Middle frontal gyrus (tissue), 1 donor: Measurements from ENCODE around the gene UBE2E2.

Source experiments
- DNase-seq: peaks from one replicate; pipeline ENCODE4 v3.0.0-alpha.2; 2015; ENCODE audit warnings: low spot score; ENCODE audit errors: extremely low spot score

The UBE2E2 gene

GRCh38 chr3:23475446-23475845 lies 272.3 kb downstream of the UBE2E2 start:
- no peak for DNase-seq

GRCh38 chr3:23479026-23479425 lies 275.9 kb downstream of the UBE2E2 start:
- no peak for DNase-seq

- no peak for DNase-seq
These were observed 276.6 kb downstream of the UBE2E2 start for GRCh38 chr3:23479615-23480328.

GRCh38 chr3:23480329-23480714 lies 277.2 kb downstream of the UBE2E2 start:
- peak; percentile 37 for DNase-seq

- DNase-seq, result no peak
These were observed 278.0 kb downstream of the UBE2E2 start for GRCh38 chr3:23481011-23481615.

GRCh38 chr3:23481616-23482278 lies 278.6 kb downstream of the UBE2E2 start:
- DNase-seq, result no peak

GRCh38 chr3:23484386-23484785 lies 281.3 kb downstream of the UBE2E2 start:
- DNase-seq, result no peak

GRCh38 chr3:23485922-23486321 lies 282.8 kb downstream of the UBE2E2 start:
- DNase-seq, result no peak

GRCh38 chr3:23487015-23487414 lies 283.9 kb downstream of the UBE2E2 start:
- DNase-seq, result no peak

- no peak for DNase-seq
These were observed 285.5 kb downstream of the UBE2E2 start for GRCh38 chr3:23488618-23489017.

- no peak for DNase-seq
These were observed 286.4 kb downstream of the UBE2E2 start for GRCh38 chr3:23489300-23490158.

GRCh38 chr3:23490459-23490858 lies 287.3 kb downstream of the UBE2E2 start:
- no peak for DNase-seq

GRCh38 chr3:23492057-23492456 lies 288.9 kb downstream of the UBE2E2 start:
- no peak for DNase-seq

GRCh38 chr3:23493889-23494288 lies 290.8 kb downstream of the UBE2E2 start:
- DNase-seq, result no peak

- no peak for DNase-seq
These were observed 291.8 kb downstream of the UBE2E2 start for GRCh38 chr3:23494967-23495366.

- no peak for DNase-seq
These were observed 292.4 kb downstream of the UBE2E2 start for GRCh38 chr3:23495507-23495906.

GRCh38 chr3:23496165-23496564 lies 293.0 kb downstream of the UBE2E2 start:
- no peak for DNase-seq

- DNase-seq, result no peak
These were observed 294.0 kb downstream of the UBE2E2 start for GRCh38 chr3:23497156-23497555.

- DNase-seq, result no peak
These were observed 298.2 kb downstream of the UBE2E2 start for GRCh38 chr3:23501201-23501802.

GRCh38 chr3:23508464-23508863 lies 305.3 kb downstream of the UBE2E2 start:
- no peak for DNase-seq

GRCh38 chr3:23518441-23518840 lies 315.3 kb downstream of the UBE2E2 start:
- no peak for DNase-seq
